ENCODE results near the gene DCAF12L2.

DCAF12L2 gene

GRCh38 chrX:126164689-126165400, 1.2 kb downstream of the DCAF12L2 start:
- Histone ChIP-seq H3K27ac (no peak overlapping the region), H3K4me3 (ENCODE audit: low read depth in 1 of 2, low read length in 1 of 2) (no peak overlapping the region), H3K4me1 (ENCODE audit: control insufficient read depth in 1 of 2, insufficient read depth in 1 of 2, low read depth in 1 of 2, low read length in 1 of 2) (no peaks in the 10 kb centered on the region), H3K9me3 (no peaks in the 10 kb centered on the region), H3K36me3 (no peaks in the 10 kb centered on the region), H3K27me3 (peaks cover 26% of the 10 kb centered on the region)
- no peak for TF ChIP-seq CTCF (IDR thresholded peaks at IDR 0.05)

GRCh38 chrX:126164226-126164625, 1.9 kb downstream of the DCAF12L2 start:
- Histone ChIP-seq H3K9me3 (no peaks in the 10 kb centered on the region), H3K36me3 (no peaks in the 10 kb centered on the region), H3K27ac (no peak overlapping the region), H3K4me1 (ENCODE audit: control insufficient read depth in 1 of 2, insufficient read depth in 1 of 2, low read depth in 1 of 2, low read length in 1 of 2) (no peaks in the 10 kb centered on the region), H3K27me3 (peaks cover 26% of the 10 kb centered on the region), H3K4me3 (ENCODE audit: low read depth in 1 of 2, low read length in 1 of 2) (no peak overlapping the region)
- no peak for TF ChIP-seq CTCF (IDR thresholded peaks at IDR 0.05)

- Histone ChIP-seq H3K27me3 (no peaks in the 10 kb centered on the region), H3K4me3 (ENCODE audit: low read depth in 1 of 2, low read length in 1 of 2) (no peak overlapping the region), H3K9me3 (no peaks in the 10 kb centered on the region), H3K36me3 (no peaks in the 10 kb centered on the region), H3K27ac (no peak overlapping the region), H3K4me1 (ENCODE audit: control insufficient read depth in 1 of 2, insufficient read depth in 1 of 2, low read depth in 1 of 2, low read length in 1 of 2) (no peaks in the 10 kb centered on the region)
- TF ChIP-seq CTCF (IDR thresholded peaks at IDR 0.05), result no peak
Measured at GRCh38 chrX:126141014-126141413, 25.1 kb downstream of the DCAF12L2 start.

- Histone ChIP-seq H3K4me1 (ENCODE audit: control insufficient read depth in 1 of 2, insufficient read depth in 1 of 2, low read depth in 1 of 2, low read length in 1 of 2) (no peaks in the 10 kb centered on the region), H3K36me3 (no peaks in the 10 kb centered on the region), H3K9me3 (no peaks in the 10 kb centered on the region), H3K27me3 (no peaks in the 10 kb centered on the region), H3K27ac (no peak overlapping the region), H3K4me3 (ENCODE audit: low read depth in 1 of 2, low read length in 1 of 2) (no peak overlapping the region)
- TF ChIP-seq CTCF (IDR thresholded peaks at IDR 0.05), result no peak
Measured at GRCh38 chrX:126137899-126138298, 28.2 kb downstream of the DCAF12L2 start.

- TF ChIP-seq CTCF (IDR thresholded peaks at IDR 0.05), result no peak
- no peaks in the 10 kb centered on the region for H3K36me3 ChIP-seq
Measured at GRCh38 chrX:126124721-126125120, 41.4 kb downstream of the DCAF12L2 start.

More at GRCh38 chrX:126124721-126125120, 41.4 kb downstream of the DCAF12L2 start:
- no peaks in the 10 kb centered on the region for H3K27me3 ChIP-seq
- no peaks in the 10 kb centered on the region for H3K4me1 ChIP-seq (ENCODE audit: control insufficient read depth in 1 of 2, insufficient read depth in 1 of 2, low read depth in 1 of 2, low read length in 1 of 2)
- no peaks in the 10 kb centered on the region for H3K9me3 ChIP-seq
- H3K4me3 ChIP-seq (ENCODE audit: low read depth in 1 of 2, low read length in 1 of 2), result no peak overlapping the region
- H3K27ac ChIP-seq, result no peak overlapping the region

Data from neutrophil (primary cell).